Hepatocyte (in vitro differentiated cells): ENCODE measurements around the gene PPP2R1A. TPM values are rescaled to one million over a fixed set of nuclear protein-coding genes. Genes with fewer than 3 reads are reported as not detected.

Experiments used
- microRNA-seq: library from miRNA; unstranded; fragments of <30 nt; microRNA quantifications from one replicate; pipeline ENCODE4, GENCODE V29; 2017
- polyA plus RNA-seq: library from polyadenylated mRNA; unstranded; fragments of >200 nt; fragmentation: Nextera tagmentation; extraction: Ambion mirVana; gene quantifications from 2 replicates; pipeline ENCODE4 v1.2.1, GENCODE V29; 2016
- small RNA-seq: library from RNA; depleted of rRNA; stranded (forward); fragments of <200 nt; gene quantifications from one replicate; pipeline ENCODE3, GENCODE V24; 2014
- total RNA-seq: library from RNA; depleted of rRNA; stranded (reverse); fragments of >200 nt; gene quantifications from 2 replicates; pipeline ENCODE4 v1.2.3, GENCODE V29; 2014

Gene PPP2R1A
- total and polyA plus RNA-seq, 2 experiments from 2014 or later: 181 to 283 TPM

Small RNAs within 50 kb of the gene (microRNA-seq; reads per million reads assigned to microRNA genes)
- not detected for gene MIR6801

Small RNAs within 50 kb of the gene (small RNA-seq; reads per million reads assigned to genes)
- gene MIR6801 (not detected), gene RF00019 (not detected), gene RPL37P23 (0.34 reads per million, percentile 15 among the genes with 10 or more reads in this experiment)

Other genes with a start within 250 kb of the PPP2R1A start
- gene ZNF350, start 203.2 kb upstream of the PPP2R1A start, total RNA-seq: 3.5 and 4.3 TPM in 2 replicates
- 3.1 and 5.0 TPM in 2 replicates for gene ZNF350, start 203.2 kb upstream of the PPP2R1A start, polyA plus RNA-seq
- gene ZNF615, start 181.8 kb upstream of the PPP2R1A start, total RNA-seq: 11.6 and 17.6 TPM in 2 replicates
- gene ZNF615, start 181.8 kb upstream of the PPP2R1A start, polyA plus RNA-seq: 3.4 and 4.9 TPM in 2 replicates
- gene ZNF614, start 161.7 kb upstream of the PPP2R1A start, total RNA-seq: 10.7 and 10.8 TPM in 2 replicates
- gene ZNF614, start 161.7 kb upstream of the PPP2R1A start, polyA plus RNA-seq: 4.2 and 5.5 TPM in 2 replicates
- 7.4 and 10.1 TPM in 2 replicates for gene ZNF432, start 141.2 kb upstream of the PPP2R1A start, total RNA-seq
- 3.4 and 4.8 TPM in 2 replicates for gene ZNF432, start 141.2 kb upstream of the PPP2R1A start, polyA plus RNA-seq
- gene ZNF841, start 94.3 kb upstream of the PPP2R1A start, total RNA-seq: 21.8 and 22.7 TPM in 2 replicates
- 4.1 and 5.2 TPM in 2 replicates for gene ZNF841, start 94.3 kb upstream of the PPP2R1A start, polyA plus RNA-seq
- 9.1 and 10.7 TPM in 2 replicates for gene ZNF616, start 50.1 kb upstream of the PPP2R1A start, total RNA-seq
- 4.6 and 7.8 TPM in 2 replicates for gene ZNF616, start 50.1 kb upstream of the PPP2R1A start, polyA plus RNA-seq
- gene ZNF836, start 18.4 kb upstream of the PPP2R1A start, total RNA-seq: 4.3 and 9.4 TPM in 2 replicates
- gene ZNF836, start 18.4 kb upstream of the PPP2R1A start, polyA plus RNA-seq: 2.9 and 4.4 TPM in 2 replicates
- 8.3 and 11.4 TPM in 2 replicates for gene ZNF766, start 79.5 kb downstream of the PPP2R1A start, total RNA-seq
- gene ZNF766, start 79.5 kb downstream of the PPP2R1A start, polyA plus RNA-seq: 11.6 and 13.1 TPM in 2 replicates
- 8.7 and 10.5 TPM in 2 replicates for gene ZNF480, start 107.1 kb downstream of the PPP2R1A start, total RNA-seq
- 16.1 and 17.9 TPM in 2 replicates for gene ZNF480, start 107.1 kb downstream of the PPP2R1A start, polyA plus RNA-seq
- gene ZNF610, start 146.2 kb downstream of the PPP2R1A start, total RNA-seq: 4.1 and 5.7 TPM in 2 replicates
- gene ZNF610, start 146.2 kb downstream of the PPP2R1A start, polyA plus RNA-seq: 4.7 and 5.3 TPM in 2 replicates
- gene ZNF880, start 179.9 kb downstream of the PPP2R1A start, total RNA-seq: 24.9 and 30.7 TPM in 2 replicates
- 28.7 and 36.9 TPM in 2 replicates for gene ZNF880, start 179.9 kb downstream of the PPP2R1A start, polyA plus RNA-seq
- 17.9 and 22.2 TPM in 2 replicates for gene ZNF528, start 207.8 kb downstream of the PPP2R1A start, total RNA-seq
- 12.4 and 17.0 TPM in 2 replicates for gene ZNF528, start 207.8 kb downstream of the PPP2R1A start, polyA plus RNA-seq
- 0.57 TPM in 1 of 2 replicates, not detected in the other for gene ZNF534, start 239.1 kb downstream of the PPP2R1A start, total RNA-seq
- not detected in 2 replicates for gene ZNF534, start 239.1 kb downstream of the PPP2R1A start, polyA plus RNA-seq